Hypothalamus (tissue), 51 donors: Measurements from ENCODE around the gene LRRC28.

ENCODE experiments used
- DNase-seq, 51 donors: peaks; one replicate each; lab custom pipeline; 2025; lab: John Stamatoyannopoulos, UW

LRRC28 gene

DNA sequence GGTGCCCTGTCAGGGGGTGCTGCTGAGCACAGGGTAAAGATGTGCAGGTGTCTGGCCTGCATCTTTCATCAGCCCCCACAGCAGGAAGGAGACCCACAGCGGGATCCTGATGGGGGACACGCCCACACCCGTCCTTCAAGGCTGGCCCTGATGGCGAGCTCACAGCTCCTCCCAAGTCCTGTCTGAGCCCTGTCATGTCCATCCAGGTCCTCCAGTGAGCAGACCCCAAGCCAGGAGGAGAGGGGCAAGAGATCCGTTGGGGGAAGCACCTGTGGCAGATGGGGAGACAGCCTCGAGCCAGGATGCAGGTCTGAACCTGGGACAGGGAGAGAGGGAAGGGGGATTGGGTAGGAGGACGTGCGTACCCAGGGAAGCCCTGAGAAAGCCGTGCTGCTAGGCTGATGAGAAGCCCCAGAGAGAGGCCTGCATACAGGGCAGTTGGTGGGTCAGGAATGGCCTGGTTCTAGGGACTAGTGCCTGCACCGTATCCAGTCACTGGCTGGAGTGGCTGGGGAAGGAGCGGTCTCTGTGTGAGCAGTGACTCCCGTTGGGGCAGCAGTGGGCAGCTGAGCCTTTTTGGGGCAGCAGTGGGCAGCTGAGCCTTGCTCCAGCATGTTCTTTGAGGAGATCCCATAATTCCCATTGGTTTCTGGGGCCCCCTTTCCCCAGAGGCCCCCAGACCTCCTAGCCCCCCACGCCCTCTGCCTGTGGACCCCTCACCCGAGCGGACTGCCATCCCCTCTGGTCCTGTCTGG is 181.2 kb downstream of the LRRC28 start:
- no peak for DNase-seq

DNA sequence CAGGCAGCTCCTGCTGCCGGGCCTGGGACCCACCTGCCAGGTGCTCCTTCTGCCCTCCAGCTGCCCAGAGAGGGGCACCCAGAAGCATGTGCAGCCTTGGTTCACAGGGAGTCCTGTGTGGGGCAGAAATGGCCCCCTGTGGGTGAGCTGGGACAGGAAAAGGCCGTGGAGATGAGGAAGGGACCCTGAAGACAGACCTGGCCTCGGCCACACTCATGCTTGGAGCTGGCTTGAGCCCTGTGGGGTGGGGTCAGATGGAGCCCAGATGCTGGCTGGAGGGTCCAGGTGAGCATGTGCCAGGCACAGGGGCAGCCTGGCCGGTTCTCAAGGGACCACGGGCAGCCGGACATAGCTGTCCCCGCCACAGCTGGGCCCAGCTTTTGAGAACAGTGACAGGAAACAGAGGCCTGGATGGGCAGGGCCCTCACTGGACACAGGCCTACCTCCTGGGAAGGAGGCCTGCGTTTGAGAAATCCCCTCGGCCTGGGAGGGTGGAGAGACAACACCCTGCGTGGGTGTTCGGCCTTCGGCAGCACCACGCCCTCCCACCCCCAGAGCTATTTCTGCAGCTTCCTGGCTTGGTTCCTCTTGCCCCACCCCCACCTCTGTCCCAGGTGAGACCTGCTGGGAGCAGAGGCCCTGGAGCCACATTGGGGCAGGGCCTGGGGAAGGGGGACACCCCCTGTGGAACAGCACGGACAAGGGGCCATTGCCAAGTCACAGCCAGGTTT is 181.9 kb downstream of the LRRC28 start:
- no peak for DNase-seq

DNA sequence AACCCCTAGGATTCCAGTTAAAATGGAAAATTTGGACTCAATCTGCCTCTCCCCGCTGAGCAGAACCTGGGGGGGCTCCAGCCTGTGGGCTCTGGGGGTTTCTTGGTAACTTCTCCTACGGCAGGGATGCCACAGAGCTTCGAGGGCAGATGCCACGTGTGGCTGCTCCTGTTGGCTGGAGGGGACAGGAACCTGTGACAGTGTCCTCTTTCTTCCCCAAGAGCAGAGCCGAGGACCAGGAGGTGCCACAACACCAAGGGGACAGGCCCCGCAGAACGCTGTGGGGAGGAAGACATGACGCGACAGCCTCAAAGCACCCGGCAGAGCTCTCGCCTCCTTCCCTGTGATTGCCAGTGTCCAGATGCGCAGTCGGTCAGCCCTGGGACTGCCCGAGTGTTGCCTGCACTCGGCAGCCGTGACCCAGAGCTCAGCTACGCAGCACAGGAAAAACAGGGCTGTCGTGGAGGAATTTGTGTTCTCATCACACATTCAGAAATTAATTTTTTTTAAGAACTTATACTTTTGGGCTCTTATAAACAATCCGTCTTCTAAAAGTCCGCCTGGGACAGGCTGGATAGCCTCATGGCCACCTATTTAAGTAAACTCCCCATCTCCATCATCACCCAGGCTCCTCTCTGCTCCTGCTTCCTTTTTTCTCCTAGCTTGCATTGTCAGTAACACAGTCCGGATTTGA is 182.6 kb downstream of the LRRC28 start:
- no peak for DNase-seq

DNA sequence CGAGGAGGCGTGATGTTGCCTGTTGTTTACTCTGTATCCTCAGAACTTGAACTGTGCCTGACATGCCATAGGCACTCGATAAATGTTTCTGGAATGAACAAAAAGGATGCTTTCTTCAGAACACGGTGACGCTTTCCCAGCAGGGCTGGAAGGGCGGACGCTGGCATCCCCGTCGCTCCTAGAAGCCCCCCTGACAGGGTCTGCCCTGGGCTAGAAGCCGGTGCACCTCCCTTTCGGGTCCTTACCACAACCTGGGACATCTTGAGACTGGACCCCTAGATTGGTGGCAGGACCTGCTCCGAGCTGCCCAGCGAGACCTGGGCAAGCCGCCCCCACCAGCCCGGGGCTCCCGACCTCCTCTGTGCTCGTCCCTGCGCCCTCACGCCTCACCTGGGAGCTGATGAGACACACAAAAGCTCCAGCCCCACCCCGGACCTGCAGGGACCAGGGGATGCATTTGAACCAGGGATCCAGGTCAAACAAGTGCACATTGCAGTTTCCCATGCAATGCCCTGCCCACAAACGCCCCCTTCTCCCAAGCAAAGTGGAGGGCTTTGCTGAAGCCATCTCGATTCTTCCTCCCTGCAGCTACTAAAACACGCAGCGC is 183.3 kb downstream of the LRRC28 start:
- no peak for DNase-seq

DNA sequence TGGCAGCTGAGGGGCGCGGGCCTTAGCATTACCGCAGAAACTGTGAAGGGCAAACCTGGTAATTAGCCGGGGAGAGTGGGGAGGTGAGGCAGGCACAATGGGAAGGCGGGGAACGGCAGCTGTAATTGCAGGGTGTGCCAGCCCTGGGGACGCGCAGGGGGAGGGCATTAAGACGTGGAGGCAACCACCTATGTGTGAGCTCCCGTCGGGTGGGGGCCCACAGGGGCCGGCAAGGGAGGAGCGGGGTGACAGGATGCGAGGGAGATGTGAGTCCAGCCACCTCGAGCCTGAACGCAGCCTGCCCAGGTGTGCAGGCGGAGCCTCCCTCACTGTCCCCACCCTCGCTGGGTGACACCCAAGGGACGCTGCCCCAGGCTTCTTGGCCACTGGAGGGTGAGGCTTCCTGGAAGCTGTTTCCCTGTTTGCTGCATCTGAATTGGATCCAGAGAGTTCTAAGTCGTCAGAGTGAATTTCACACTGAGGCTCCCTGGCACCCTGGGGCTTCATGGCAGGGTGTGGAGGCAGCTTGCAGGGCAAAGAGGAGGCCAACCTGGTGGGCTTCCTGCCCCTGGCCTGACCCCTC is 183.9 kb downstream of the LRRC28 start:
- DNase-seq: no peak

DNA sequence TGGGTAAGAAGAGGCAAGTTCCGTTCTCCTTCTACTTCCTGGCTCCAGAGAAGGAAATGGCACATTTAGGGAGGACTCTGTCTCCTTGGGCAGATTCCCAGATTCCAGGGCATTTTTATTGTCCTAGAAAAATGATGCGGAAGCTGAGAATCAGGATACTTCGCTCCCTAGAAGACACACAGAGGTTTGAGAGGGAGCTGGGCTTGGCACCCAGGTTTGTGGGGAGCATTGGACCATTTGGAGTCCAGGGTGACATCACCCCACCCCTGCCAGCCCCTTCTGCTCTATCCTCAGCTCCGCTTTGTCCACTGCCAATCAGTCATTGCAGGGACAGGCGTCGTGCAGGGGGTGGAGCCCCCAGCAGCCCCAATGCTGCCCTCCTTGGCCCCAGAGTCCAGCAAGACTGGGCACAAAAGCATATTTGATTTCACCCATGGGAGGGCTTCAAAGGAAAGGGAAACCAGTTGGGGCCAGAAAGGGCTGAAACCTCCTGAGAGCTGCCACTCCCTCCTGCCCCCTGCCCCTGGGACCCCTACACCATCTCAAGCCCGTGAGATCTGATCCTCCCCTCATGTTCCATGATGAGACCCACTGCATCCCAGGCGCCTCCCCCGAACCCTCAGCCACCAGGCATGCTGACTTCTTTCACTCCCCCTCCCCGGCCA is 184.7 kb downstream of the LRRC28 start:
- DNase-seq: no peak

DNA sequence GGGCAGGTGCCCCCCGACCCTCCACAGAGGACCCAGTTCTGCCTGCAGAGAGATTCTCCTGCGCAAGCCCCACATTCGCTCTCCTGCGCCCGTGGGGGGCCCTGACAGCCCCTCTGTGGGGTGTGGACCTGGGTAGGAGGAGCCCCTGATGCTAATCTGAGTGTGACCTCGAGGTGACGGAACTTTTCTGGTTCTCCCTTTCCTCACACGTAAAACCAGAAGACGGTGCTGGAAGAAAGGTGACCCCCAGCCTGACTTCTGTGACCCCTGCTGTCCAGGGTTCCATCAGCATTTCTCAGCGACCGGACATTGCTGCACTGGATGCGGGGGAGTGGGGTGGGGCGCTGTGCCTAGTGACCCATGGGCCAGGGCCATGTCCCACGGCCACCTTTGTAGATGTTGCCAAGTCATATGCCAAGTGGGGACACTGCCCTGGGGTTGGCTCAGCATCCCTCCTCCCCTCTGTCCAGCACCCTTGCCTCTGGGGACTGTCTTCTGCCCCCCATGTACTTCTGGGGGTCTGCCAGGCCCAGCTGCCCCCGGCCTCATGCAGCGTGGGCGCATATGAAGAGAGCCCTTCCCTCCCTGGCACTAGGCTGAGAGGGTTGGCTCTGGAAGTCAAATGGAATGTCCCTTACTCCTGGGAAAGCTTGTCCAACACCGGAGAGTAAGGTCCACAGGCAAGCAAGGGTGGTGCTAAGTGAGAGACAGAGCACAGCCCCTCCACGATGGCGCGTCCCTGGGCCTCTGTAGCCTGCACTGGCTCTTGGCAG is 185.4 kb downstream of the LRRC28 start:
- no peak for DNase-seq

DNA sequence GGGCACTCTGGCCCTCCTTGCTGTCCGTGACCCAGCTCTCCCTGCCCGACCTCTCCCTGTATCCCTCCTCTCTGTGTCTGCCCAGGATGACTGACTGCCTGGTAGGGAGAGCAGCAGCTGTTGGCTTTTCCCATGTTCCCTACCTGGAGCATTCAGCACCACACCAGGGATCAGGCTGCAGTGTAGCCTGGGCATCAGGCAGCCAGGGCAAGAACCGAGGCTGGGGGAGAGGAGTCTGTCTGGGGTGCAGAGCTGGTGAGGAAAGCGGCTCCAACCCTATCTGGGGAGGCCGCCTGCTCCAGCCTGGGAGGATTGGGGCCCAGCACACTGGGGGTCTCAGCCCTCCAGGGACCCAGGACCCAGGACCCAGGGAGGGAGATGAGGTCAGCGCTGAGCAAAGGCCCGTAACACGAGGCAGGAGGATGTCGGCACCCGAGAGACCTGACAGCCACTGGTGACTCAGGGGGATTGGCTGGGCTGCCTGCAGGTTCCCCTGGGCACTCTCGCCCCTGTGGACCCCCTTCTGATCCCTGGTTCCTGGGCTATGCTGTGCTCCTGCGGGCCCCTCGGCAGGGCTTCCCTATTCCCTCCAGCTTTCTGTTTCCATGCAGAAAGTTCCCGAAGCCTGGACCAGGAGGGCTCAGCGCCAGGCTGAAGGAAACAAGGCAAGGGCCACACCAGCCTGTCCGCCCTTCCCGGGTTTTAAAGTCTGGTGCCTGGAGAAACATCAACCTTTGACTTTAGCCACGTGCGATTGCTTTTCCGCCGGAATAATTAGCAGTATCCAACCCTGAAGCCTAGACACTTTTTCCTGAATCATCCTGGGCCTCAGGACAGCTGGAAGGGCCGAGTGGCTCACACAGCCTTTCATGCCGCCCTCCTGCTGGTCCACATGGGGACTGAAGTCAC is 186.3 kb downstream of the LRRC28 start:
- DNase-seq: no peak

DNA sequence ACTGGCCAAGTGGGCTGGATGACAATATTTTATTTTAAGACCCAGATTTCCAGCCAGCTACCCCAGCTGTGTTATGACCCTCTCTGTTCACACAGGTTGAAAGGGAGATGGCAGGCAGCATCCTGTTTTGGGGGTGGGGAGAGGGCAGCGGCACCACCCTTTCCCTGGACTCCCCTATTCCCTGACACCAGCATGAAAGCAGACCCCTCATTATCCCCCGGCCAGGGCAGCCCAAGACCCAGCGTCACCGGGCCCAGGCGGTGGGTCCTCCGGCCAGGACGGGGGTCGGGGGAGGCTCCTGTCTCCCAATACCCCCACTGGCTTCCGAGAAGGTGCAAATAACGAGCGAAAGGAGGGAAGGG is 186.9 kb downstream of the LRRC28 start:
- no peak for DNase-seq

DNA sequence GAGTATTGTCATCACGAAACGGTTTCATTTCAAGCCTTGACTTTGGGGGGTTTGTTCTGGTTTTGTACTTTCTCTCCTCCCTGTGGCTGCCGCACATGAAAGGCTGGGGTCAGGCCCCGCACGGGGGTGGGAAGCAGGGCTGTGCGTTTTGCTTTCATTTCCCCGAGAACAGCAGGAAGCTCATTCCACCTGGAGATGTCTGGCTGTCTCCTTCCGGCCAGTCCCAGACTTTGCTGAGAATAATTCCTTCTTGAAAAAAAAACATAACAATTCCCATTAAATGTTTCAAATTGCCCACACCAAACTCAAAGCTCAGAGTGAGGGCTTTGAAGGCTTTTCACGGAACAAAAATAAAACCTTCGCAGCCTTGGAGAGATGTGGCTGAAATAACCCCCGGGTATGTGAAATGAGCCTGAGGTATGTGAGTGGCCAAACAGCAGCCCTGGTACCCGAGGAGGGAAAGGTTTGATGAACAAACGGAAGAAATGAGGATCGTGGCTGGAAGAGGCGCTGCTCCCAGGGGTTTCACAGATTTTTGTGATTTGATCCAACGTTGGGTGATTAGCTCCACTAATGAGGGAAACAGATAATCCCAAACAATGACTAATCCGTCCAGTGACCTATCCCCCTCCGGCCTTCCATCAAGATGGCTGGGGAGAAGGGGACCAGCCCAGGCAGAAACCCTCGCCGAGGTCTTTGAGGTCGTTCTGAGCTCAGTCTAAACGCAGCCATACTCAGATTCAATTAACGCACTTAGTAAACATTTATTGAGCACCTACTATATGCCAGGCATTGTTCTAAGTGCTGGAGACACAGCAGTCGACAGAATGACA is 187.6 kb downstream of the LRRC28 start:
- no peak for DNase-seq

DNA sequence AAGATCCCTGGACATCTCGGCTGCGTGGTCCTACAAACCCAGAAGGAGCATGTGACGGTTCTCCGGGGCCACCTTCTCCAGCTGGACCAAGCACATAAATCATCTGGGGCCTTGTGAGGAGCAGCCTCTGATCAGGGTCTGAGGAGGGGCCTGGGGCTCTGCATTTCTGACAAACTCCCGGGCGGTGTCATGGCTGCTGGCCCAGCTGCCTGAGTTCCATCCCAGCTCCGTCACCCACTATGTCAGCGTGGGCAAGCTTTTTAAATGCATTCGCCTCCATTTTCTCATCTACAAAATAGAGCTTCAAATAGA is 188.2 kb downstream of the LRRC28 start:
- DNase-seq: no peak

DNA sequence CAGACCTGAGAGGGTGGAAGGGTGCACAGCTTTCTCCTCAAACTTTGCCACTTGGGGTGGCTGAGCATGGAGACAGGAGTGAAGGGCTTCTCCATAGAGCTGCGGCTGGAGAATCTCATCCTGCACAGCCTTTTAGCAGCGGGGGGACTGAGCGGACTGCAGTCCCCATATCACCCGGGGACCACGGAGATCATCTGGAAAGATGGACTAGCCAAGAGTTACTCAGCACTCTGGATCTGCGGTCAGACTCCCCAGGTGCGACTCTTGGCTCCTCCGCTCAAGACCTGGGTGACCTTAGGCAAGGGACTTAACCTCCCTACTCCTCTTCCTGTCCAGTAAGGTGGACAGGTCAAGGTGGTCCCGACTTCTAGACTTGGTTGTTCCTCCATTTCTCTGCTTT is 188.7 kb downstream of the LRRC28 start:
- DNase-seq: no peak
